HG03108 (cell line): Measurements from ENCODE around the gene ADAMTSL1.

Experiments used
- ATAC-seq: cut with Tn5 transposase; IDR thresholded peaks from one replicate; pipeline ENCODE4 v1.9.1; 2021; ENCODE audit warnings: moderate library complexity; ENCODE audit not compliant: unreplicated experiment

Gene ADAMTSL1

GRCh38 chr9:18638371-18639249 is 164.7 kb downstream of the ADAMTSL1 start:
- ATAC-seq = no peak

DNA sequence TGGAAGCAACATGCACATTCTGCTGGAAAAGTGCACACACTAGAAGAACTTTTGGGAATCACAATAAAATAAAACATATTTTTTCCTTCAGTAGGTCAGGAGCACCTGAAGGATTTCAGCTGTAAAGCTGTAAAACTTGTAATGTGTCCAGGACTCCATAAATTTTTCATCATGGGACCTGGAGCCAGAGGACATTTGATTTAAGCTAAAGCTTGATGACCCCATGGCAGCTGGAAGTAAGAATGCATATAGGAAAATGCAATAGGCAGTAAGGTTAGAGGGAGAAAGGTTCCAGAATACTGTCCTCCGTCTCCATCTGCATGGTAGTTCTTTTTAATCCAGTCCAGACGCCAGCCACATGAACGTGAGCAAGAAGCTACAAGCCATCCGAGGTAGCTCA is 166.0 kb downstream of the ADAMTSL1 start:
- no peak for ATAC-seq

DNA sequence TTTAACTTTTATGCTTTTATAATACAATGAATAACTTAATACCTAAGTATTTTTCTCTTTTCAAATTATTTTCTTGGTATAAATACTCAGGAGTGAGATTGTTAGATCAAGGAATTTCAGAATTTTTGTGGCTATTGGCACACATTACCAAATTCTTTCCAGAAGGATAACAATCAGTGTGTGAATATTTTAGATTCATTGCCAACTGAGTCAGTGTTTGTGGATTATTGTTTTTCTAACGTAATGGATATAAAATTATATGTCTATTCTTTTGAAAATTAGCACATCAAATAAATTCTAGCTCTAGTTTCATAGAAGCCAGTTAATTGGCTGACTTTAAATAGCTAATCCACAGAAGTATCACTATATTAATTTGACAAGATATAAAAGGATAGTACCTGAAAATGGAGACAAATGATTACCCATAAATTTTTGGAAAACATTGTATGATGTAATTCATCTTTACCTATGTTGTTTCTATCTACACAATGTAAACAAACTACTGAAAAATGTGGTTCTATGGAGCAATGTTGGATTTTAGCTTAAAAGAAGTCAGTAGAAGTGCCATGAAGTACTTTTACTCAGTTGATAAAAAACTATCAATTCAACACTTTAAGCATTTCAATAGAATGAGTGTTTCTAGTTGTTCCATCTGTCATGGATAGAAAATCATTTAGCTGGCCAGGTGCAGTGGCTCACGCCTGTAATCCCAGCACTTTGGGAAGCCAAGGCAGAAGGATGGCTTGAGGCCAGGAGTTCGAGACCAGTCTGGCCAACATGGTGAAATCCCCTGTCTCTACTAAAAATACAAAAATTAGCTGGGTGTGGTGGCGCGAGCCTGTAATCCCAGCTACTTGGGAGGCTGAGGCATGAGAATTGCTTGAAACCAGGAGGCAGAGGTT is 185.1 kb downstream of the ADAMTSL1 start:
- no peak for ATAC-seq

GRCh38 chr9:18660001-18660400 is 186.0 kb downstream of the ADAMTSL1 start:
- no peak for ATAC-seq

DNA sequence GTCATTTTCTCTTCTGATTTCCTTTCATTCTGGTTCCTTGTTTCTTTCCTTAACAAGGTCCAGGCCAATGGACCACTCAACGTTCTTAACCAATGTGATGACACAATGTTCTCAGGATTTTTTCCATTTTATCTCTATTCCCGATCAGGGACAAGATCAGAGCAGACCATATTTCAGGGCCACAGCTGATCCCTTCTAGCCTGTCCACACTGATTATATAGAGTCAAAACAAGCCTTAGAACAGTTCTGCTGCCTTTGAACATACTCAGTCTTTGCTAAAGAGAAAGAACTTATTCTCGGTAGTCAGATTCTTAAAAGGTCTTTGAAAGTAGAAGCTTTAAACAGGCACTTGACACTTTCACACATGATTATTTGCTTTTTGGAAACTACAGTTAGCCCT is 188.4 kb downstream of the ADAMTSL1 start:
- ATAC-seq = no peak

- no peak for ATAC-seq
These were observed 192.0 kb downstream of the ADAMTSL1 start for GRCh38 chr9:18665947-18666346.

GRCh38 chr9:18666348-18666747 is 192.4 kb downstream of the ADAMTSL1 start:
- no peak for ATAC-seq

- ATAC-seq = no peak
These were observed 193.2 kb downstream of the ADAMTSL1 start for GRCh38 chr9:18666986-18667772.

GRCh38 chr9:18668944-18669343 is 195.0 kb downstream of the ADAMTSL1 start:
- ATAC-seq = no peak

DNA sequence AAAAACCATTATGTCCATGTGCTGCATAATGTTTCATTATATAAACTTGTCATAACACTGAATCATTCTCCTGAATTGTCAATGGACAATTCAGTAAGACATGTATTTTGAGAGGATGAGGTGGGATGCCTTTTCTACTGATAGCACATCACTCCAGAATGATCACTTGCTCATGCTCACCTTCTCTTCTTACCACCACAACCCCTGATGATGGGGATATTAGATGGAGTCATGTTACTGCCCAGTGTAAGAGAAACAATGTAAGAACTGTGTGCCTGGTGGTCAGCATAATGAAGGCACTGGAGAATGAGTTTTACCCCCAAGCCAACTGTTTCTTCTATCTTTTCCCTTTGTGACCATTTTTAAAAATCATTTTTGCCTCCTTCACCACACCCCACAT is 198.8 kb downstream of the ADAMTSL1 start:
- no peak for ATAC-seq

- no peak for ATAC-seq
These were observed 199.2 kb downstream of the ADAMTSL1 start for GRCh38 chr9:18673179-18673578.

GRCh38 chr9:18675332-18675731 is 201.4 kb downstream of the ADAMTSL1 start:
- ATAC-seq = no peak

DNA sequence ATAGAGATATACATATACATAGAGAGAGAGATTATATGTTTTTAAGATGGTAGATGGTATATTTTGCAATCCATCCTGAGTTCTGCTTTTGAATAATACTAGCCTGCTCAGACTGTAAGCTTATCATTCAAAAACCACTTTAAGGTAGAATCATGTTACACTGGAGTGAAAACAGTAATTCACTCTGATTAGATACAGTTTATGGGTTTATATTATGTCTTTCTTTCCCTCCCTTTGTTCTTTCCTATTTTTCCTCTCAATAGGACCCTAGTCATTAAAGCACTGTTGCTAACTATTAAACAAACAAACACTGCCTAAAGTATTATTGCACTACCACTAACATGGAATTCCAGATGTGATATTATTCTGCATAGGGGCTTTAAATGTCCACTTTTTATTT is 202.0 kb downstream of the ADAMTSL1 start:
- ATAC-seq = no peak

GRCh38 chr9:18676525-18676924 is 202.6 kb downstream of the ADAMTSL1 start:
- ATAC-seq = no peak

DNA sequence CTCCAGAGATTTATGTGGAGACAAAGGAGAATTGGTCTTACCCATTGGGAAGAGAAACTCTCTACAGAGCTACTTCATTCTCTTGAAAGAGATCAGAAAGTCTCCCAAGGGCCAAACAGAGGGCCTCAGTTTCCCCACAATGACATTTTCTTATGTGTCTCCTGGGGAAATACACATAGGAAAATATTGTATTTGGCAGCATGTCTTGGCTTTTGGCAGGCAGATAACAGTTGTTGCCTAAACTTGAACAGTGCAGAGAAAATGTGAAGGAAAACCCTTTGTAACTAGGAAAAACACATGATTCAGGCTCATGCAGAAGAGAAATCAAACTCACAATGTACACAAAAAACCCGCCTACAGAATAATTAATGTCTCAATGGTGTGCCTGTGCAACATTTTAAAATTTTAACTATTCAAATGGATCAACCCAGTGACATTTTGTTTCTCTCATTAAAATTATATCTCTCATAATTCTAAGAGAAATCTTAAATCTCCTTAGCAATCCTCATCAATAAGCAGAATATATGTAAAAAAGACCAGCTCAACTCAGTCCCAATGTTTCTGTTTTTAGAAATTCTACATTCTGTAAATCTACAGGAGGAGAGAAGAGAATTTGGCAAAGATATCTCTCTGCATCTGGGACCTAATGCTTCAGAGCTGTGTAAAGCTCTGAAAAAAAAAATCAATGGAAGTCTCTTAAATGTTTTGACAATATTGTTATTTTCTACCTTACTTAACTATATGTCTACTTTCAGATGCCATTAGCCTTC is 205.1 kb downstream of the ADAMTSL1 start:
- ATAC-seq = no peak

DNA sequence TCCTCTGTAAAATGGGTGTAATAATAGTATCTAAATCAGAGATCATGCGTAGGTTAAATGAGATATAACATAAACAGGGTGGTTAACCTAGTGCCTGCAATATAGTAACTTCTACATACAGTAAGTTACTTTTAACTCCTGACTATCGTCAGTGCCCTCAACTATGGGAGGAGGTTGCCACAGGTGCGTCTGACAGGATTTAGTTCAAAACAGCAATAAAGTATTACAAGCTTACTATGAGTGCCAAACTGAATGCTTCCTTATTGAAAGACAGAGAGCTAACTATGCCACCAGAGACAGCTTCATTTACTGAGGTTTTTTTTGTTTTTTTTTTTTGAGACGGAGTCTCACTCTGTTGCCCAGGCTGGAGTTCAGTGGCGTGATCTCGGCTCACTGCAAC is 209.0 kb downstream of the ADAMTSL1 start:
- ATAC-seq = no peak

DNA sequence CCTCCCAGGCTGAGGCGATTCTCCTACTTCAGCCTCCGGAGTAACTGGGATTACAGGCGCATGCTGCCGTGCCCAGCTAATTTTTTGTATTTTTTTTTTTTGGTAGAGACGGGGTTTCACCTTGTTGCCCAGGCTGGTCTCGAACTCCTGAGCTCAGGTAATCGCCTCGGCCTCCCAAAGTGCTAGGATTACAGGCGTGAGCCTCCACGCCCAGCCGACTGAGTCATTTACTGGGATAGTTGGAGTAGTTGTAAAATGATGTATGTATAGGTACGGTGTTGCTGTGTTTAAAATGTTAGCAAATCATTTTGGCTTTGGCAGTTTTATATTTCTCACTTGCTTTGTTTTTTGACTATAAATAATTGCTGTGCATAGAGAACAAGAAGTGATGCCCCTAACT is 209.4 kb downstream of the ADAMTSL1 start:
- ATAC-seq = no peak

DNA sequence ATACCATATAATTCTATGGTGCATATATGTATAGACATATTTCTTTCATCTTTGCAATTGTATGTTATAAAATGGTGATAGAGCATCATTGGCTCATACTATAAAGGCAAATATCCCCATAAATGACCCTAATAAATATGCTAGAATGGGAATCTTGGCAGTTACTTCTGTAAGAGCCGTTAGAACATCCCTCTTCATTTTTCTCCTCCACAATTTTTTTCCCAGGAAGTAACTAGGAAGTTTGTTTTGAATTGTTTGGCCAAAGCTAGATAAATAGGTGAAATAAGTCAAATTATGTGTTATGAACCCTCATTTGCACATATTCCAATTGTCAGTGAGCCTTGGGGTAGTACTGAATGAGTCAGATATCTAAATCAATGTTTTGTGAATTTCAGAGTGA is 209.9 kb downstream of the ADAMTSL1 start:
- no peak for ATAC-seq

GRCh38 chr9:18684593-18685317 is 210.8 kb downstream of the ADAMTSL1 start:
- no peak for ATAC-seq
